CD14-positive monocyte (primary cell): ENCODE measurements around the gene PLA2G3. TPM values are rescaled to one million over a fixed set of nuclear protein-coding genes. Genes with fewer than 3 reads are reported as not detected.

Source experiments
- DNase-seq, 3 donors: peaks; one replicate each; pipeline ENCODE4 v3.0.0-alpha.2; 2011 to 2022
- H2AFZ ChIP-seq: 2 replicates; pipeline ENCODE4 v1.6.0; 2012; ENCODE audit warnings: mild to moderate bottlenecking, low read depth, low read length, inconsistent platforms; ENCODE audit not compliant: insufficient read depth, poor library complexity, severe bottlenecking
- H3K27ac ChIP-seq, 2 donors: 1 replicate in 1 of 2; 2 replicates in 1 of 2; pipeline ENCODE4 v1.5.1; 2012 to 2013; ENCODE audit warnings: low read length in 2 of 2, control low read depth in 1 of 2, inconsistent platforms in 1 of 2, low read depth in 1 of 2, mild to moderate bottlenecking in 1 of 2
- H3K27me3 ChIP-seq, 2 donors: one replicate each; pipeline versions ENCODE4 v1.6.0 to v1.6.1; 2011 to 2013; ENCODE audit warnings: low read length in 2 of 2; ENCODE audit not compliant: control insufficient read depth in 2 of 2, insufficient read depth in 2 of 2
- H3K36me3 ChIP-seq, 2 donors: replicated peaks in 1 of 2; 1 replicate in 1 of 2; 2 replicates in 1 of 2; pipeline versions ENCODE4 v1.5.1 to v1.6.1; 2012 to 2013; ENCODE audit warnings: low read length in 2 of 2, control low read depth in 1 of 2, inconsistent platforms in 1 of 2, mild to moderate bottlenecking in 1 of 2; ENCODE audit not compliant: insufficient read depth in 2 of 2, control insufficient read depth in 1 of 2
- H3K4me1 ChIP-seq, 2 donors: 1 replicate in 1 of 2; 2 replicates in 1 of 2; pipeline versions ENCODE4 v1.5.1 to v1.6.1; 2012 to 2013; ENCODE audit warnings: low read length in 2 of 2, control low read depth in 1 of 2, inconsistent platforms in 1 of 2, mild to moderate bottlenecking in 1 of 2, moderate library complexity in 1 of 2; ENCODE audit not compliant: insufficient read depth in 2 of 2, control insufficient read depth in 1 of 2
- H3K4me2 ChIP-seq: replicated peaks from 2 replicates; pipeline ENCODE3; 2012; ENCODE audit warnings: low read length, moderate library complexity, mild to moderate bottlenecking; ENCODE audit not compliant: poor library complexity, severe bottlenecking; ENCODE audit errors: extremely low read depth
- H3K4me3 ChIP-seq, 3 experiments: fragments of 200-600 bp in 1 of 3; sonication (generic) in 1 of 3; replicated peaks in 1 of 3; 1 replicate in 2 of 3; 2 replicates in 1 of 3; pipeline ENCODE4 v1.5.1; 2011 to 2013; ENCODE audit warnings: low read length in 3 of 3, mild to moderate bottlenecking in 3 of 3, control low read depth in 2 of 3, low read depth in 2 of 3, inconsistent platforms in 1 of 3, moderate library complexity in 1 of 3
- H3K79me2 ChIP-seq: 2 replicates; pipeline ENCODE4 v1.6.0; 2012; ENCODE audit warnings: mild to moderate bottlenecking, control low read depth, inconsistent platforms, low read length, moderate library complexity; ENCODE audit not compliant: insufficient read depth
- H3K9ac ChIP-seq: 2 replicates; pipeline ENCODE4 v1.6.0; 2017; ENCODE audit warnings: low read length, mild to moderate bottlenecking; ENCODE audit not compliant: insufficient read depth, poor library complexity, severe bottlenecking
- H3K9me3 ChIP-seq, 2 donors: replicated peaks in 1 of 2; 1 replicate in 1 of 2; 2 replicates in 1 of 2; pipeline versions ENCODE4 v1.5.1 to v1.6.1; 2012 to 2013; ENCODE audit warnings: low read length in 2 of 2, control low read depth in 1 of 2; ENCODE audit not compliant: control insufficient read depth in 1 of 2, insufficient read depth in 1 of 2
- H4K20me1 ChIP-seq: 2 replicates; pipeline ENCODE4 v1.6.0; 2012; ENCODE audit warnings: mild to moderate bottlenecking, low read length, control low read depth, moderate library complexity; ENCODE audit not compliant: insufficient read depth
- H3K27ac Mint-ChIP-seq, 7 donors: one replicate each; pipeline ENCODE4 v1.8.0; 2020; ENCODE audit warnings: mild to moderate bottlenecking in 7 of 7, mixed read lengths in 7 of 7, moderate library complexity in 6 of 7, inconsistent platforms in 2 of 7
- H3K27me3 Mint-ChIP-seq, 3 donors: one replicate each; pipeline ENCODE4 v1.8.0; 2021 to 2022; ENCODE audit warnings: low read depth in 3 of 3, mild to moderate bottlenecking in 3 of 3, mixed read lengths in 3 of 3, moderate library complexity in 3 of 3, inconsistent platforms in 1 of 3
- H3K36me3 Mint-ChIP-seq, 2 donors: one replicate each; pipeline ENCODE4 v1.8.0; 2020; ENCODE audit warnings: mixed read lengths in 2 of 2, inconsistent platforms in 1 of 2, mild to moderate bottlenecking in 1 of 2
- H3K4me1 Mint-ChIP-seq: one replicate; pipeline ENCODE4 v1.8.0; 2020; ENCODE audit warnings: mild to moderate bottlenecking, mixed read lengths
- H3K4me3 Mint-ChIP-seq, 2 donors: one replicate each; pipeline ENCODE4 v1.8.0; 2020; ENCODE audit warnings: mild to moderate bottlenecking in 2 of 2, mixed read lengths in 2 of 2, moderate library complexity in 1 of 2
- H3K9me3 Mint-ChIP-seq, 7 donors: one replicate each; pipeline ENCODE4 v1.8.0; 2020 to 2022; ENCODE audit warnings: mixed read lengths in 7 of 7, mild to moderate bottlenecking in 6 of 7, moderate library complexity in 6 of 7, inconsistent platforms in 2 of 7
- CTCF ChIP-seq: fragments of 200-600 bp; IDR thresholded peaks from one replicate; pipeline ENCODE4 v1.8.0; 2022; ENCODE audit warnings: antibody characterized with exemption, mild to moderate bottlenecking
- WGBS: methylation state at CpG from one replicate; pipeline ENCODE4 v1.1.5; 2013; ENCODE audit warnings: missing lambda C conversion rate; ENCODE audit not compliant: insufficient coverage; 5-methylcytosine and 5-hydroxymethylcytosine counted together
- intact Hi-C, 2 donors: fragments of 100-400 bp; cut with micrococcal nuclease; formaldehyde crosslinking; loops; one replicate each; pipeline versions ENCODE4 v1.15.0 to v1.15.1; 2023
- polyA plus RNA-seq, 3 donors: library from polyadenylated mRNA; depleted of rRNA in 1 of 3; unstranded in 2 of 3; stranded (reverse) in 1 of 3; fragments of 300-500 nt in 2 of 3; fragments of >200 nt in 1 of 3; fragmentation: Illumina TruSeq in 2 of 3; gene quantifications; 1 replicate in 2 of 3; 2 replicates in 1 of 3; pipeline ENCODE4 v1.2.3, GENCODE V29; 2012 to 2021

The PLA2G3 gene
- polyA plus RNA-seq, 3 donors, result not detected

GRCh38 chr22:31161386-31161785 is 21.1 kb upstream of the PLA2G3 start:
- Mint-ChIP-seq H3K4me1 (peaks cover 32% of the 10 kb centered on the region), H3K27me3 (peaks cover 5 to 8% (median 6%) of the 10 kb centered on the region in 3 donors), H3K36me3 (peaks cover 15 to 26% of the 10 kb centered on the region in 2 donors), H3K27ac (peak overlapping the region in 3 of 7 donors; percentile 18 to 93 (median 52)), H3K4me3 (peak overlapping the region; percentile 93), H3K9me3 (peaks cover 0 to 5% (median 0%) of the 10 kb centered on the region in 7 donors)
- no peak for TF ChIP-seq CTCF
- H3K36me3 ChIP-seq, result peaks cover 3 to 17% of the 10 kb centered on the region in 2 donors
- H2AFZ ChIP-seq, result no peak overlapping the region
- H3K27me3 ChIP-seq, result no peaks in the 10 kb centered on the region
- H3K4me3 ChIP-seq, result peak overlapping the region in 1 of 3 experiments; percentile 81
- peaks cover 6% of the 10 kb centered on the region for H4K20me1 ChIP-seq
- H3K4me2 ChIP-seq, result peak overlapping the region; percentile 71
- H3K27ac ChIP-seq, result peak overlapping the region in 1 of 2 donors; percentile 84
- DNase-seq, result no peak
- intact Hi-C loops, result loop anchor here (5.0 kb wide), 3 partner anchors 79 to 476 kb away; partner anchors contain the start of genes PIK3IP1 (in 1 of the 2) and SMTN (in 1 of the 2)
- peaks cover 59% of the 10 kb centered on the region for H3K79me2 ChIP-seq
- H3K9me3 ChIP-seq, result no peaks in the 10 kb centered on the region
- peaks cover 21 to 35% of the 10 kb centered on the region in 2 donors for H3K4me1 ChIP-seq
- no peak overlapping the region for H3K9ac ChIP-seq

DNA sequence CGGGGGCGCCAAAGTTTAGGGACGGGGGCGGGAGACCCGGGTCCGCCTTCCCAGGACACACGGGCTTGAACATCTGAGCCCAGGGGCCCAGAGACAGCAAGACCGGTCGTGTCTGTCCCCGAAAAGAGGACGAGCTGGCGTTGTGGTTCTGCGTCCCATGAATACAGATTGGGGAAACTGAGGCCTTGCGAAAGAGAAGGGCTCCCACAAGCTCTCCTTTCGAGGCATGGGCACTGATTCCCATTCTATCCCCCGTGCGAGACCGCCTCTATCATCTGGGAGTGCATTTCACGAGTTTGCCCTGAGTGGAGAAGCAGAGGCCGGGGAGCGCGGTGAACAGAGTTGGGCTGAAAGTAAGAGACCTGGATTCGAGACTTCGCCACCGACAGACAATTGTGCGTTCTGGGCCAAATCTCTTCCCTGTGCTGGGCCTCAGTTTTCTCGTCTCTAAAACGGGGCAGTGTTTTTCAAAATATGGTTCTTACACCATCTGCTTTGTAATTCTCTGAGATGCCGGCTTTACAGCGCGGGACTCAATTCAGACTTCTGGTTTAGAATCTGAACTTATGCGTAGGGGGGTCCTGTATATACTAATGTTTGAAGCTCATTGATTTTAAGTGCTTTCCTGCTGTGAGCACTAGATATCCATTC is 20.1 kb upstream of the PLA2G3 start:
- H3K79me2 ChIP-seq, result peaks cover 52% of the 10 kb centered on the region
- peak overlapping the region; percentile 70 to 90 (median 81) for H3K4me3 ChIP-seq
- no peaks in the 10 kb centered on the region for H3K9me3 ChIP-seq
- DNase-seq, result peak in 1 of 3 donors; percentile 54
- peak overlapping the region; percentile 71 for H3K4me2 ChIP-seq
- Mint-ChIP-seq H3K4me3 (peak overlapping the region; percentile 93), H3K4me1 (peaks cover 27% of the 10 kb centered on the region), H3K36me3 (peaks cover 11 to 18% of the 10 kb centered on the region in 2 donors), H3K27ac (peak overlapping the region; percentile 91 to 96 (median 93)), H3K9me3 (peaks cover 0 to 5% (median 0%) of the 10 kb centered on the region in 7 donors), H3K27me3 (peaks cover 5 to 8% (median 6%) of the 10 kb centered on the region in 3 donors)
- peak overlapping the region; percentile 52 to 84 for H3K27ac ChIP-seq
- peaks cover 3% of the 10 kb centered on the region for H4K20me1 ChIP-seq
- H3K9ac ChIP-seq, result peak overlapping the region; percentile 82
- peaks cover 3 to 14% of the 10 kb centered on the region in 2 donors for H3K36me3 ChIP-seq
- TF ChIP-seq CTCF, result no peak
- H3K27me3 ChIP-seq, result no peaks in the 10 kb centered on the region
- WGBS, result 1% methylated on average over 27 of the region's 32 CpGs
- peak overlapping the region; percentile 86 for H2AFZ ChIP-seq
- H3K4me1 ChIP-seq, result peaks cover 17 to 28% of the 10 kb centered on the region in 2 donors
- intact Hi-C loops, result loop anchor here (5.0 kb wide), 3 partner anchors 78 to 477 kb away; partner anchors contain the start of genes PIK3IP1 (in 1 of the 2) and SMTN (in 1 of the 2)
